Measurements from ENCODE around the gene RUNX2.

Gene RUNX2

GRCh38 chr6:45675634-45676033, 347.5 kb downstream of the RUNX2 start:
- peaks cover 33% of the 10 kb centered on the region for H3K4me1 Mint-ChIP-seq
- no peak overlapping the region for H3K27ac Mint-ChIP-seq
- no peaks in the 10 kb centered on the region for H3K9me3 Mint-ChIP-seq
- no peaks in the 10 kb centered on the region for H3K36me3 Mint-ChIP-seq
- no peaks in the 10 kb centered on the region for H3K27me3 Mint-ChIP-seq
- no peak overlapping the region for H3K4me3 Mint-ChIP-seq

GRCh38 chr6:45676380-45676779, 348.2 kb downstream of the RUNX2 start:
- Mint-ChIP-seq H3K9me3 (no peaks in the 10 kb centered on the region), H3K4me1 (peaks cover 33% of the 10 kb centered on the region), H3K27ac (no peak overlapping the region), H3K27me3 (no peaks in the 10 kb centered on the region), H3K4me3 (no peak overlapping the region), H3K36me3 (no peaks in the 10 kb centered on the region)

- H3K27ac Mint-ChIP-seq: peak overlapping the region; percentile 53
- peaks cover 38% of the 10 kb centered on the region for H3K4me1 Mint-ChIP-seq
- H3K27me3 Mint-ChIP-seq: no peaks in the 10 kb centered on the region
- H3K36me3 Mint-ChIP-seq: no peaks in the 10 kb centered on the region
- H3K4me3 Mint-ChIP-seq: peak overlapping the region; percentile 76
- H3K9me3 Mint-ChIP-seq: peaks cover 6% of the 10 kb centered on the region
Measured at GRCh38 chr6:45677381-45678284, 349.5 kb downstream of the RUNX2 start.

- Mint-ChIP-seq H3K36me3 (no peaks in the 10 kb centered on the region), H3K27me3 (no peaks in the 10 kb centered on the region), H3K4me3 (no peak overlapping the region), H3K9me3 (peaks cover 6% of the 10 kb centered on the region), H3K27ac (no peak overlapping the region), H3K4me1 (peaks cover 38% of the 10 kb centered on the region)
Measured at GRCh38 chr6:45678285-45678607, 350.1 kb downstream of the RUNX2 start.

- no peak overlapping the region for H3K4me3 Mint-ChIP-seq
- no peaks in the 10 kb centered on the region for H3K36me3 Mint-ChIP-seq
- H3K27ac Mint-ChIP-seq: peak overlapping the region; percentile 9
- H3K4me1 Mint-ChIP-seq: peaks cover 38% of the 10 kb centered on the region
- peaks cover 6% of the 10 kb centered on the region for H3K9me3 Mint-ChIP-seq
- H3K27me3 Mint-ChIP-seq: no peaks in the 10 kb centered on the region
Measured at GRCh38 chr6:45679163-45679562, 351.0 kb downstream of the RUNX2 start.

GRCh38 chr6:45679631-45680030, 351.5 kb downstream of the RUNX2 start:
- peaks cover 38% of the 10 kb centered on the region for H3K4me1 Mint-ChIP-seq
- no peak overlapping the region for H3K4me3 Mint-ChIP-seq
- H3K27ac Mint-ChIP-seq: peak overlapping the region; percentile 9
- peaks cover 6% of the 10 kb centered on the region for H3K9me3 Mint-ChIP-seq
- H3K36me3 Mint-ChIP-seq: no peaks in the 10 kb centered on the region
- H3K27me3 Mint-ChIP-seq: no peaks in the 10 kb centered on the region

GRCh38 chr6:45681860-45682511, 353.9 kb downstream of the RUNX2 start:
- H3K4me1 Mint-ChIP-seq: peaks cover 19% of the 10 kb centered on the region
- H3K9me3 Mint-ChIP-seq: peaks cover 6% of the 10 kb centered on the region
- no peaks in the 10 kb centered on the region for H3K36me3 Mint-ChIP-seq
- H3K27ac Mint-ChIP-seq: no peak overlapping the region
- no peaks in the 10 kb centered on the region for H3K27me3 Mint-ChIP-seq
- H3K4me3 Mint-ChIP-seq: no peak overlapping the region

- H3K4me3 Mint-ChIP-seq: no peak overlapping the region
Measured at GRCh38 chr6:45684476-45684875, 356.3 kb downstream of the RUNX2 start.

GRCh38 chr6:45685076-45685475, 356.9 kb downstream of the RUNX2 start:
- no peaks in the 10 kb centered on the region for H3K36me3 Mint-ChIP-seq
- H3K4me1 Mint-ChIP-seq: peaks cover 5% of the 10 kb centered on the region
- H3K9me3 Mint-ChIP-seq: peaks cover 6% of the 10 kb centered on the region
- peaks cover 1% of the 10 kb centered on the region for H3K27me3 Mint-ChIP-seq
- H3K4me3 Mint-ChIP-seq: no peak overlapping the region
- no peak overlapping the region for H3K27ac Mint-ChIP-seq

More at GRCh38 chr6:45684476-45684875, 356.3 kb downstream of the RUNX2 start:
- H3K9me3 Mint-ChIP-seq: peaks cover 6% of the 10 kb centered on the region
- H3K27ac Mint-ChIP-seq: no peak overlapping the region
- peaks cover 5% of the 10 kb centered on the region for H3K4me1 Mint-ChIP-seq
- no peaks in the 10 kb centered on the region for H3K36me3 Mint-ChIP-seq
- H3K27me3 Mint-ChIP-seq: peaks cover 1% of the 10 kb centered on the region

GRCh38 chr6:45686841-45687569, 358.9 kb downstream of the RUNX2 start:
- Mint-ChIP-seq H3K27ac (no peak overlapping the region), H3K4me1 (peaks cover under 1% of the 10 kb centered on the region), H3K4me3 (no peak overlapping the region), H3K27me3 (peaks cover 1% of the 10 kb centered on the region), H3K9me3 (peaks cover 2% of the 10 kb centered on the region), H3K36me3 (no peaks in the 10 kb centered on the region)

- Mint-ChIP-seq H3K27me3 (peaks cover 1% of the 10 kb centered on the region), H3K27ac (no peak overlapping the region), H3K4me1 (no peaks in the 10 kb centered on the region), H3K4me3 (no peak overlapping the region), H3K9me3 (no peaks in the 10 kb centered on the region), H3K36me3 (no peaks in the 10 kb centered on the region)
Measured at GRCh38 chr6:45687570-45687969, 359.4 kb downstream of the RUNX2 start.

- Mint-ChIP-seq H3K4me1 (no peaks in the 10 kb centered on the region), H3K27me3 (peaks cover 1% of the 10 kb centered on the region), H3K4me3 (no peak overlapping the region), H3K36me3 (no peaks in the 10 kb centered on the region), H3K27ac (no peak overlapping the region), H3K9me3 (no peaks in the 10 kb centered on the region)
Measured at GRCh38 chr6:45688180-45688579, 360.1 kb downstream of the RUNX2 start.

- peaks cover 1% of the 10 kb centered on the region for H3K27me3 Mint-ChIP-seq
- no peaks in the 10 kb centered on the region for H3K36me3 Mint-ChIP-seq
- H3K4me1 Mint-ChIP-seq: no peaks in the 10 kb centered on the region
- H3K9me3 Mint-ChIP-seq: no peaks in the 10 kb centered on the region
- no peak overlapping the region for H3K4me3 Mint-ChIP-seq
- H3K27ac Mint-ChIP-seq: no peak overlapping the region
Measured at GRCh38 chr6:45689926-45690615, 361.9 kb downstream of the RUNX2 start.

GRCh38 chr6:45690846-45691245, 362.7 kb downstream of the RUNX2 start:
- Mint-ChIP-seq H3K4me1 (no peaks in the 10 kb centered on the region), H3K27me3 (peaks cover 1% of the 10 kb centered on the region)

GRCh38 chr6:45691426-45691825, 363.3 kb downstream of the RUNX2 start:
- Mint-ChIP-seq H3K4me3 (no peak overlapping the region), H3K27me3 (peaks cover 1% of the 10 kb centered on the region), H3K4me1 (no peaks in the 10 kb centered on the region), H3K27ac (no peak overlapping the region), H3K36me3 (no peaks in the 10 kb centered on the region), H3K9me3 (no peaks in the 10 kb centered on the region)

More at GRCh38 chr6:45690846-45691245, 362.7 kb downstream of the RUNX2 start:
- Mint-ChIP-seq H3K36me3 (no peaks in the 10 kb centered on the region), H3K9me3 (no peaks in the 10 kb centered on the region), H3K27ac (no peak overlapping the region), H3K4me3 (no peak overlapping the region)
